BJ (cell line): ENCODE measurements around the gene KIAA0232. TPM values are rescaled to one million over a fixed set of nuclear protein-coding genes. Genes with fewer than 3 reads are reported as not detected.

Experiments
- CTCF ChIA-PET: fragments of 350-600 bp; formaldehyde crosslinking; extraction: SDS; loops from one replicate; lab custom pipeline; 2021; ENCODE audit warnings: antibody characterized with exemption, inconsistent platforms; lab: Yijun Ruan, JAX
- POLR2A ChIA-PET: fragments of 300-600 bp; sonication (Branson Sonifier 250); formaldehyde crosslinking; extraction: SDS; loops from one replicate; lab custom pipeline; 2021; ENCODE audit warnings: antibody characterized with exemption; lab: Charles Lee
- DNase-seq: peaks from one replicate; pipeline ENCODE4 v3.0.0-alpha.2; 2011; ENCODE audit warnings: low read depth
- H3K27me3 ChIP-seq: 2 replicates; pipeline ENCODE4 v1.6.0; 2011; ENCODE audit warnings: low read length; ENCODE audit not compliant: control insufficient read depth, insufficient read depth
- H3K36me3 ChIP-seq: 2 replicates; pipeline ENCODE4 v1.5.1; 2011; ENCODE audit warnings: low read length; ENCODE audit not compliant: control insufficient read depth, insufficient read depth
- H3K4me3 ChIP-seq: 2 replicates; pipeline ENCODE4 v1.5.1; 2011; ENCODE audit warnings: low read depth, mild to moderate bottlenecking, control low read depth, low read length
- polyA plus RNA-seq: library from polyadenylated mRNA; depleted of rRNA; stranded (reverse); fragments of >200 nt; gene quantifications from 2 replicates; pipeline ENCODE4 v1.2.3, GENCODE V29; 2011
- TF ChIP-seq, protein P1 (sequence below): IDR thresholded peaks from 2 replicates; pipeline ENCODE4 v1.5.1; 2011; ENCODE audit warnings: low read depth, mild to moderate bottlenecking, control low read depth, inconsistent platforms, low read length, moderate library complexity; ENCODE audit not compliant: insufficient read depth

Gene KIAA0232
- polyA plus RNA-seq, 1 experiment, result 11.0 TPM

DNA sequence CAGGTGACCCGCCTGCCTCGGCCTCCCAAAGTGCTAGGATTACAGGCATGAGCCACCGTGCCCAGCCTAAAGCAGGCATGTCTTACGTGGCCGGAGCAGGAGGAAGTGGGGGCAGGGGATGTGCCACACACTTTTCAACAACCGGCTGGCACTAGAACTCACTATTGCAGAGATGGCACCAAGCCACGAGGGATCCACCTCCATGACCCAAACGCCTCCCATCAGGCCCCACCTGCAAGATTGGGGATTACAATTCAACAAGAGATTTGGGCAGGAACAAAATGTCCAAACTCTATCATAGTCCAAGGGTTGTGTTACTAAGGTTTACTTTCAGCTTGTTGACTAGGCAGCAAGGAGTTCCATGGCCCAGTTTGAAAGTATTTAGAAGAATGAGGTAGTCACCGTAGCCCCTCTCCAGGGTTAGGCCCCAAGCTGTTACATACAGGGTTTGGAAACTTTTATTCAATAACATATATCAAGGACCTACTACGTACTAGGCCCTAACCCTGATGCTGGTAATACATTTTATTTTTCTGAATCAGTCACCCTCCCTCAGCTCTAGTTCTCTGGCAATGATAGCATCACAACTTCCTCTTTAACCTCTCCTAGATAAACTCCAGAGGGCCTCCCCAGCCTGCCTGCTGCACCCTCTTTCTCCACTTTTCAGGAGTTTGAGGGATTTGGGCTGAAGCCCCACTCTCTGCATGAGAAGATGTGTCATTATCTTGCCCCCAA is 109.1 kb downstream of the KIAA0232 start:
- ChIA-PET POLR2A (no interaction called here), CTCF (interaction anchor here (1.1 to 3.1 kb wide), 6 partner anchors 13 to 172 kb away, joined by 3 to 12 read pairs (median 6); no protein-coding TSS in a partner anchor)
- Histone ChIP-seq H3K36me3 (no peaks in the 10 kb centered on the region), H3K4me3 (no peak overlapping the region), H3K27me3 (no peaks in the 10 kb centered on the region)
- DNase-seq, result no peak
- TF ChIP-seq, protein P1, sequence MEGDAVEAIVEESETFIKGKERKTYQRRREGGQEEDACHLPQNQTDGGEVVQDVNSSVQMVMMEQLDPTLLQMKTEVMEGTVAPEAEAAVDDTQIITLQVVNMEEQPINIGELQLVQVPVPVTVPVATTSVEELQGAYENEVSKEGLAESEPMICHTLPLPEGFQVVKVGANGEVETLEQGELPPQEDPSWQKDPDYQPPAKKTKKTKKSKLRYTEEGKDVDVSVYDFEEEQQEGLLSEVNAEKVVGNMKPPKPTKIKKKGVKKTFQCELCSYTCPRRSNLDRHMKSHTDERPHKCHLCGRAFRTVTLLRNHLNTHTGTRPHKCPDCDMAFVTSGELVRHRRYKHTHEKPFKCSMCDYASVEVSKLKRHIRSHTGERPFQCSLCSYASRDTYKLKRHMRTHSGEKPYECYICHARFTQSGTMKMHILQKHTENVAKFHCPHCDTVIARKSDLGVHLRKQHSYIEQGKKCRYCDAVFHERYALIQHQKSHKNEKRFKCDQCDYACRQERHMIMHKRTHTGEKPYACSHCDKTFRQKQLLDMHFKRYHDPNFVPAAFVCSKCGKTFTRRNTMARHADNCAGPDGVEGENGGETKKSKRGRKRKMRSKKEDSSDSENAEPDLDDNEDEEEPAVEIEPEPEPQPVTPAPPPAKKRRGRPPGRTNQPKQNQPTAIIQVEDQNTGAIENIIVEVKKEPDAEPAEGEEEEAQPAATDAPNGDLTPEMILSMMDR, result no peak

DNA sequence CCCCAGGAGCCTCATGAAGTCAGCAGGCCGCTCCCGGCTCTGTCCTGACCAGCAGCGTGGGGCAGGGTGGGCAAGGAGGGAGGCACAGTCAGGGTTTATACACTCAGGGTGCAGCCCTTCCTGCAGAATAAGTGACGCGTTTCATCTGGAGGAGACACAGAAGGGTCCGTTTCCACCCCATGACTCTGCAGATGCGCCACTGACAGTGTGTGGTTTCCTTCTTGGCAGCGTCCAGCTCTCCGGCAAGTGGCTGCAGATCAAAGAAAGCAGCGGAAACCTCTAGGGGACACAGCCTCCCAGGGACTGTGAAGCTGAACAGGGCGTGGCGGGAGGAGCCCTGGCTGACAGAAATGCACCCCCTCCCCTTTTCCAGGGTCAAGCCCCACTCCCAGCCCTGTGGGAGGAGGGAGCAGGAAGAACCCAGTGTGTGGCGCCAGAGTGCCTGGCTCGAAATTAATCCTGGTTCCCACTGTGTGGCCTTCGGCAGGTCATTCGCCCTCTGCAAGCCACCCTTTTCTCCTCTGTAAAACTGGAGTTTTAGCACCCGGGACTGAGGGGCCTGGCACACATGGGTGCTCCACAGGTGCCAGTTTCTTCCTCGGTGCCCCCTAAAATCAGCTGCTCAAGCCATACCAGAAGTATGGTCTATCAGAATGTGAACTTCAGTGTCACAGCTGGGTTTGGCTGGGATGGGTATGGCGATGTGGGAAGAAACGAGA is 109.8 kb downstream of the KIAA0232 start:
- POLR2A ChIA-PET, result no interaction called here
- Histone ChIP-seq H3K27me3 (no peaks in the 10 kb centered on the region), H3K36me3 (no peaks in the 10 kb centered on the region), H3K4me3 (no peak overlapping the region)
- CTCF ChIA-PET, result interaction anchor here (0.6 to 3.1 kb wide), 10 partner anchors 10 to 191 kb away, joined by 3 to 12 read pairs (median 4); no protein-coding TSS in a partner anchor
- TF ChIP-seq, protein P1, result peak; percentile 28; the same call in 1 of the 2 replicates
- DNase-seq, result no peak

DNA sequence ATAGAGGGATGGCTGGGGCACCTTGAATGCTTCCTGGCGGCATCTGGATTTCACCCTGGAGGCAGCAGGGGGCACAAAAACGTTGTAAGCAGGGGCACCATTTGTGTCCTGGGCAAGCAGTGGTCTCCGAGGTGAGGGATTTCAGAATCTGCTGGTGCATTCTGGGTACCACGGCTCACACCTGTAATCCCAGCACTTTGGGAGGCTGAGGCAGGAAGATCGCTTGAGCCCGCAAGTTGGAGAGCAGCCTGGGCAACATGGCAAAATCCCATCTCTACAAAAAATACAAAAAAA is 110.3 kb downstream of the KIAA0232 start:
- Histone ChIP-seq H3K36me3 (no peaks in the 10 kb centered on the region), H3K27me3 (no peaks in the 10 kb centered on the region), H3K4me3 (no peak overlapping the region)
- ChIA-PET CTCF (interaction anchor here (0.6 to 3.1 kb wide), 11 partner anchors 8 to 192 kb away, joined by 3 to 12 read pairs (median 3); no protein-coding TSS in a partner anchor), POLR2A (no interaction called here)
- TF ChIP-seq, protein P1, result no peak
- no peak for DNase-seq

DNA sequence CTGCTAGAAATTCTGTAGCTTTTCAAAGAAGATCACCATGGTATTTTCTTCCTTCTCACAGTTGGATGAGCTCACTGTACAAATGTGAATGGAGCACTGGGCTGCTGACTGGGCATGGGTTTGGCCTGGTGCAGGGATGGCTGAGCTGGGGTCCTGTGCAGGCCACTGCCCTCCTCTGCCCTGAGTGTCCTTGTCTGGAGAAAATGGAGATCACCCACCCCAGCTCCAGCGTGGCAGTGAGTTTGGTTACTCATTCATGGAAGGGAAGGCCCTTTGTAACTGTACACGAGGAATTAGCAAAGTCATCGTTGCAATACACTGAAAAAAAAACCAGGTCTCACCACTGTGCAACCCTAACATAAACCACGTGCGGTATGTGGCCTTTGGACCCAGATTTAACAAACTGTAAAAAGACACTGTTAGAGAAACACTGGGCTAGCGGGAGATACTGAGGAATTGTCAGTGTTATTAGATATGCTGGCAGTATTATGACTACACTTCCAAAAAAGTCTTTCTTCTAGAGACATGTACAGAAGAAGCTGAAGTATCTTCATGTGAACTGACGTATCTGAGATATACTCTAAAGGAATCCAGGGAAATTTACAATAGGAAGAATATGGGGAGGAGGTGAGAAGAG is 111.0 kb downstream of the KIAA0232 start:
- Histone ChIP-seq H3K4me3 (no peak overlapping the region), H3K36me3 (no peaks in the 10 kb centered on the region), H3K27me3 (no peaks in the 10 kb centered on the region)
- no peak for DNase-seq
- ChIA-PET POLR2A (no interaction called here), CTCF (interaction anchor here (0.7 to 3.1 kb wide), 7 partner anchors 9 to 177 kb away, joined by 3 to 12 read pairs (median 5); no protein-coding TSS in a partner anchor)
- TF ChIP-seq, protein P1, result no peak

DNA sequence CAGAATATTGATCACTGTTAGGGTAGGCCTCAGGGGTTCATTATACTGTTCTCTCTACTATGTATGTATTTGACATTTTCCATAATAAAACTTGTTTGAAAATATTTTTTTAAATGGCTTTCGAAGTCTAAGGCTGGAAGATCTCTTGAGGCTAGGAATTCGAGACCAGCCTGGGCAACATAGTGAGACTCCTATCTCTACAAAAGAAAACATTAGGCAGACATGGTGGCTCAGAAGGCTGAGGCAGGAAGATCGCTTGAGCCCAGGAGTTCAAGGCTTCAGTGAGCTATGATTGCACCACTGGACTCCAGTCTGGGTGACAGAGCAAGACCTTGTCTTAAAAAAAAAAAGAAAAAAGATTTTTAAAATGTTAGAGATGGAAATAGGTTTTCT is 111.6 kb downstream of the KIAA0232 start:
- TF ChIP-seq, protein P1, result no peak
- no peak for DNase-seq
- CTCF ChIA-PET, result interaction anchor here (3.1 kb wide), 1 partner anchor 20 kb away, joined by 12 read pairs; no protein-coding TSS in a partner anchor
- H3K36me3 ChIP-seq, result no peaks in the 10 kb centered on the region
- no peak overlapping the region for H3K4me3 ChIP-seq
- POLR2A ChIA-PET, result no interaction called here
- no peaks in the 10 kb centered on the region for H3K27me3 ChIP-seq
